ENCODE results near the gene CRP. TPM values are rescaled to one million over a fixed set of nuclear protein-coding genes. Genes with fewer than 3 reads are reported as not detected.

Gene CRP
- total and polyA plus RNA-seq, 2 of the 4 experiments (the other 2 are of a cell fraction), result not detected

DNA sequence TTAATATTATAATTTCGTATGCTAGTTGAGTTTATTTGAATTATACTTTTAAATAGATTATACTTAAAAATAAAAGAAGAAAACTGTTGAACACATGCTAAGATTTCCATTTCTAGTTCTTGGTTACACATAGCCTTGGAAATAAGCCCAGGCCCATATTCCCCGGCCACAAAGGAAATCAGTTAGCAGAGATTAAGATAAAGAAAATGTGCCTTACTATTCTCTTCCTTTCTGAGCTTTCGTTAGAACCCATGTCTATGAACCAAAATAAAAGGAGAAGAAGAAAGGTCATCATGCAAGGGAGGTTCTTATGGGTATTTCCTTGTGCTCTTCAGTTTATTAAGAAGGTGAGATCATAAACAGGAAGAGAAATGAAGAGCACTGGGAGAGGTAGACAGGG, 32.3 kb upstream of the CRP start:
- Histone ChIP-seq H3K27me3 (ENCODE audit: control insufficient read depth, insufficient read depth, low read length) (no peaks in the 10 kb centered on the region), H3K4me1 (ENCODE audit: control insufficient read depth, insufficient read depth, low read length) (no peaks in the 10 kb centered on the region), H3K36me3 (ENCODE audit: control insufficient read depth, insufficient read depth, low read length) (no peaks in the 10 kb centered on the region), H2BK5ac (ENCODE audit: low read depth, low read length, poor library complexity, severe bottlenecking) (no peak overlapping the region), H2AFZ (replicated peaks; ENCODE audit: low read length, poor library complexity) (no peak overlapping the region), H2AK5ac (ENCODE audit: low read depth, low read length) (no peak overlapping the region), H2BK15ac (ENCODE audit: low read depth, low read length) (no peak overlapping the region), H3K14ac (replicated peaks; ENCODE audit: low read depth, low read length) (no peak overlapping the region), H3K23ac (ENCODE audit: low read depth, low read length) (no peak overlapping the region), H3K27ac (ENCODE audit: insufficient read depth, low read length) (no peak overlapping the region), H2AK9ac (replicated peaks; ENCODE audit: low read depth, low read length, poor library complexity) (no peak overlapping the region), H3K9me3 (ENCODE audit: control insufficient read depth, insufficient read depth, low read length) (no peaks in the 10 kb centered on the region), H3K9ac (ENCODE audit: low read depth, low read length) (no peak overlapping the region), H3K9me1 (ENCODE audit: insufficient read depth, low read length) (no peaks in the 10 kb centered on the region), H2BK20ac (ENCODE audit: low read depth, low read length) (no peak overlapping the region), H2BK120ac (ENCODE audit: low read depth, low read length) (no peak overlapping the region), H3K4ac (ENCODE audit: low read depth, low read length) (no peak overlapping the region), H4K5ac (ENCODE audit: low read depth, low read length) (no peak overlapping the region), H3K4me2 (ENCODE audit: low read depth, low read length) (no peak overlapping the region), H4K8ac (ENCODE audit: low read depth in 2 of 2, low read length in 2 of 2) (no peak overlapping the region), H4K20me1 (ENCODE audit: insufficient read depth, low read length) (no peaks in the 10 kb centered on the region), H4K91ac (ENCODE audit: insufficient read depth, low read depth, low read length) (no peak overlapping the region), H3K18ac (ENCODE audit: low read depth, low read length) (no peak overlapping the region), H3K79me1 (ENCODE audit: low read depth in 1 of 2, low read length in 2 of 2) (no peaks in the 10 kb centered on the region), H3K4me3 (ENCODE audit: insufficient read depth, low read depth, low read length) (no peak overlapping the region), H3K56ac (ENCODE audit: extremely low read depth, insufficient read depth, low read length) (no peak overlapping the region)
- BruUV-seq (replicated peaks), result no TSS peak
- ChIA-PET CTCF (no interaction called here), POLR2A (ENCODE audit: unreplicated experiment) (no interaction called here)
- WGBS, 2 experiments (ENCODE audit: extremely low coverage in 2 of 2, insufficient read length in 1 of 2), result no CpG with 5 or more reads among the region's 3 CpGs
- ATAC-seq (ENCODE audit: low read depth), result no peak
- dilution Hi-C loops (cut with HindIII; ENCODE audit: low sequenced_read_pairs, unreplicated experiment), result no loop called here
- intact Hi-C loops (cut with micrococcal nuclease), result no loop called here
- no peak for TF ChIP-seq MXI1 (IDR thresholded peaks at IDR 0.05; ENCODE audit: borderline replicate concordance, low read depth, low read length)
- TF ChIP-seq CHD1 (IDR thresholded peaks at IDR 0.05; ENCODE audit: low read depth, low read length), result no peak
- no peak for TF ChIP-seq MAZ (IDR thresholded peaks at IDR 0.05; ENCODE audit: borderline replicate concordance, low read depth, low read length)
- TF ChIP-seq RAD21 (IDR thresholded peaks at IDR 0.05; ENCODE audit: low read length), result no peak
- TF ChIP-seq, protein P1, sequence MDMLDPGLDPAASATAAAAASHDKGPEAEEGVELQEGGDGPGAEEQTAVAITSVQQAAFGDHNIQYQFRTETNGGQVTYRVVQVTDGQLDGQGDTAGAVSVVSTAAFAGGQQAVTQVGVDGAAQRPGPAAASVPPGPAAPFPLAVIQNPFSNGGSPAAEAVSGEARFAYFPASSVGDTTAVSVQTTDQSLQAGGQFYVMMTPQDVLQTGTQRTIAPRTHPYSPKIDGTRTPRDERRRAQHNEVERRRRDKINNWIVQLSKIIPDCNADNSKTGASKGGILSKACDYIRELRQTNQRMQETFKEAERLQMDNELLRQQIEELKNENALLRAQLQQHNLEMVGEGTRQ (IDR thresholded peaks at IDR 0.05; ENCODE audit: low read depth, low read length), result no peak
- TF ChIP-seq CEBPB (IDR thresholded peaks at IDR 0.05; ENCODE audit: low read depth, low read length), result no peak
- no peak for TF ChIP-seq ELK1 (IDR thresholded peaks at IDR 0.05; ENCODE audit: borderline replicate concordance, low read depth, low read length)
- TF ChIP-seq POLR2A (IDR thresholded peaks at IDR 0.05; ENCODE audit: low read depth, low read length), result no peak
- TF ChIP-seq FOS (IDR thresholded peaks at IDR 0.05; ENCODE audit: low read depth, low read length), result no peak
- TF ChIP-seq NFE2L2 (IDR thresholded peaks at IDR 0.05; ENCODE audit: low read depth, low read length), result no peak
- TF ChIP-seq BHLHE40 (IDR thresholded peaks at IDR 0.05; ENCODE audit: low read depth, low read length), result no peak
- TF ChIP-seq RFX5 (IDR thresholded peaks at IDR 0.05; ENCODE audit: low read depth, low read length), result no peak
- no peak for TF ChIP-seq MAFK (IDR thresholded peaks at IDR 0.05; ENCODE audit: low read depth, low read length)
- in situ Hi-C loops (cut with MboI; ENCODE audit: low sequenced_read_pairs), result no loop called here
- DNase-seq, result no peak

Measured in IMR-90 (cell line).